OCI-LY7 (cell line): ENCODE results near the gene AKR1B15. TPM values are rescaled to one million over a fixed set of nuclear protein-coding genes. Genes with fewer than 3 reads are reported as not detected.

Experiments
- BruUV-seq: library from RNA; stranded (reverse); fragments of 400-500 nt; replicated peaks from 2 replicates; lab custom pipeline; 2021; lab: Mats Ljungman, UMichigan
- CTCF ChIA-PET: fragments of 300-600 bp; sonication (Branson Sonifier 250); formaldehyde crosslinking; loops from one replicate; lab custom pipeline; 2022; ENCODE audit warnings: antibody characterized with exemption; ENCODE audit not compliant: unreplicated experiment; lab: Charles Lee
- POLR2A ChIA-PET: fragments of 300-600 bp; sonication (Branson Sonifier 250); formaldehyde crosslinking; loops from one replicate; lab custom pipeline; 2022; ENCODE audit warnings: antibody characterized with exemption; lab: Charles Lee
- DNase-seq: peaks from one replicate; pipeline ENCODE4 v3.0.0-alpha.2; 2015; ENCODE audit warnings: low spot score
- H2AFZ ChIP-seq: fragments of 200-600 bp; sonication (generic), shearing (Covaris generic); 2 replicates; pipeline ENCODE4 v1.6.1; 2014; ENCODE audit warnings: mild to moderate bottlenecking, antibody characterized with exemption, low read length, moderate library complexity
- H3K27ac ChIP-seq: fragments of 200-600 bp; sonication (generic); 2 replicates; pipeline ENCODE4 v1.5.1; 2014; ENCODE audit warnings: mixed run types, low read depth, mild to moderate bottlenecking, moderate library complexity, low read length, inconsistent platforms; ENCODE audit not compliant: poor library complexity, severe bottlenecking
- H3K36me3 ChIP-seq: fragments of 200-600 bp; sonication (generic); 2 replicates; pipeline ENCODE4 v1.6.1; 2014; ENCODE audit warnings: mild to moderate bottlenecking, antibody characterized with exemption, low read length, moderate library complexity, mixed read lengths; ENCODE audit not compliant: insufficient read depth
- H3K4me1 ChIP-seq: fragments of 200-600 bp; sonication (generic); 2 replicates; pipeline ENCODE4 v1.5.1; 2014; ENCODE audit warnings: mild to moderate bottlenecking, low read length; ENCODE audit not compliant: insufficient read depth, poor library complexity, severe bottlenecking
- H3K4me2 ChIP-seq: fragments of 200-600 bp; sonication (generic); 2 replicates; pipeline ENCODE4 v1.6.1; 2014; ENCODE audit warnings: mild to moderate bottlenecking, low read length
- H3K4me3 ChIP-seq: fragments of 200-600 bp; sonication (generic); 2 replicates; pipeline ENCODE4 v1.5.1; 2014; ENCODE audit warnings: mild to moderate bottlenecking, low read depth, low read length; ENCODE audit not compliant: poor library complexity, severe bottlenecking
- H3K79me2 ChIP-seq: fragments of 200-600 bp; sonication (generic); 2 replicates; pipeline ENCODE4 v1.6.1; 2016; ENCODE audit warnings: low read depth, mild to moderate bottlenecking, low read length, moderate library complexity, mixed read lengths; ENCODE audit not compliant: insufficient read depth
- H3K9me2 ChIP-seq: fragments of 200-600 bp; sonication (generic); 2 replicates; pipeline ENCODE4 v1.6.1; 2016; ENCODE audit warnings: mild to moderate bottlenecking, low read length, mixed read lengths; ENCODE audit not compliant: insufficient read depth
- H3K9me3 ChIP-seq: fragments of 200-600 bp; sonication (generic); 2 replicates; pipeline ENCODE4 v1.6.1; 2014; ENCODE audit warnings: mild to moderate bottlenecking, mixed run types, low read length, mixed read lengths
- H4K20me1 ChIP-seq: fragments of 200-600 bp; sonication (generic); 2 replicates; pipeline ENCODE4 v1.6.1; 2014; ENCODE audit warnings: mild to moderate bottlenecking, antibody characterized with exemption, low read length, moderate library complexity, mixed read lengths; ENCODE audit not compliant: insufficient read depth
- EZH2phosphoT487 ChIP-seq: fragments of 200-600 bp; sonication (generic); IDR thresholded peaks from 2 replicates; pipeline ENCODE4 v1.6.1; 2018; ENCODE audit warnings: low read depth, borderline replicate concordance, mild to moderate bottlenecking, mixed run types, antibody characterized with exemption, low read length, moderate library complexity, mixed read lengths
- intact Hi-C: fragments of 100-400 bp; cut with micrococcal nuclease; formaldehyde crosslinking; loops from one replicate; pipeline ENCODE4 v1.10.0; 2022; ENCODE audit not compliant: unreplicated experiment
- total RNA-seq, 2 experiments: library from RNA; depleted of rRNA in 1 of 2; stranded (reverse); fragments of >200 nt in 1 of 2; shearing (Covaris generic) in 1 of 2; gene quantifications; 2 replicates each; pipeline ENCODE4 v1.2.3, GENCODE V29; 2014 to 2022
- TF ChIP-seq, protein P1 (sequence below): fragments of 200-600 bp; sonication (generic); conservative IDR thresholded peaks from 2 replicates; pipeline ENCODE4 v1.5.1; 2014; ENCODE audit warnings: mild to moderate bottlenecking, antibody characterized with exemption, low read length, moderate library complexity, mixed read lengths

The AKR1B15 gene
- total RNA-seq, 2 experiments from 2014 or later, result not detected

DNA sequence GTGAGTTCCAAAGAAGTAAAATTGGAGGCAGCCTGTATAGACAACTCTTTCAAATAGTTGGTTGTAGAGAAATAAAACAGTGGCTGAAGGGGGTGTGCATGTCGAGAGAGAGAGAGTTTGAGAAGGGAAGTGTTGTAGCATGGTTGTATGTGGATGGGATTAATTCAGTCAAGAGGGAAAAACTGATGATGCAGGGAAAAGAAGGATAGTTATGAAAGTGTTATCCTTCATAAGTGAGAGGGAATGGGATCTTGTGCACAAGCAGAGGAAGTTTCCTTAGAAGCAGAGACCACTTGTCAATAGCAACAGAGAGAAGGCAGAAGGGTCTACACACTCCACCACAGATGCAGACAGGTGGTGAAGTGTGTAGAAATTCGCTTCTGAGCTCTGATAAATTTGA is 67.7 kb downstream of the AKR1B15 start:
- Histone ChIP-seq H3K79me2 (no peaks in the 10 kb centered on the region), H3K9me3 (no peaks in the 10 kb centered on the region), H3K36me3 (no peaks in the 10 kb centered on the region), H3K4me2 (no peak overlapping the region), H2AFZ (no peak overlapping the region), H4K20me1 (no peaks in the 10 kb centered on the region), H3K4me1 (no peaks in the 10 kb centered on the region), H3K9me2 (no peaks in the 10 kb centered on the region), H3K4me3 (no peak overlapping the region), H3K27ac (no peak overlapping the region)
- ChIA-PET CTCF (no interaction called here), POLR2A (no interaction called here)
- no peak for DNase-seq
- no TSS peak for BruUV-seq
- TF ChIP-seq, protein P1, sequence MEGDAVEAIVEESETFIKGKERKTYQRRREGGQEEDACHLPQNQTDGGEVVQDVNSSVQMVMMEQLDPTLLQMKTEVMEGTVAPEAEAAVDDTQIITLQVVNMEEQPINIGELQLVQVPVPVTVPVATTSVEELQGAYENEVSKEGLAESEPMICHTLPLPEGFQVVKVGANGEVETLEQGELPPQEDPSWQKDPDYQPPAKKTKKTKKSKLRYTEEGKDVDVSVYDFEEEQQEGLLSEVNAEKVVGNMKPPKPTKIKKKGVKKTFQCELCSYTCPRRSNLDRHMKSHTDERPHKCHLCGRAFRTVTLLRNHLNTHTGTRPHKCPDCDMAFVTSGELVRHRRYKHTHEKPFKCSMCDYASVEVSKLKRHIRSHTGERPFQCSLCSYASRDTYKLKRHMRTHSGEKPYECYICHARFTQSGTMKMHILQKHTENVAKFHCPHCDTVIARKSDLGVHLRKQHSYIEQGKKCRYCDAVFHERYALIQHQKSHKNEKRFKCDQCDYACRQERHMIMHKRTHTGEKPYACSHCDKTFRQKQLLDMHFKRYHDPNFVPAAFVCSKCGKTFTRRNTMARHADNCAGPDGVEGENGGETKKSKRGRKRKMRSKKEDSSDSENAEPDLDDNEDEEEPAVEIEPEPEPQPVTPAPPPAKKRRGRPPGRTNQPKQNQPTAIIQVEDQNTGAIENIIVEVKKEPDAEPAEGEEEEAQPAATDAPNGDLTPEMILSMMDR, result no peak
- no peak for TF ChIP-seq EZH2phosphoT487
- intact Hi-C loops, result no loop called here

DNA sequence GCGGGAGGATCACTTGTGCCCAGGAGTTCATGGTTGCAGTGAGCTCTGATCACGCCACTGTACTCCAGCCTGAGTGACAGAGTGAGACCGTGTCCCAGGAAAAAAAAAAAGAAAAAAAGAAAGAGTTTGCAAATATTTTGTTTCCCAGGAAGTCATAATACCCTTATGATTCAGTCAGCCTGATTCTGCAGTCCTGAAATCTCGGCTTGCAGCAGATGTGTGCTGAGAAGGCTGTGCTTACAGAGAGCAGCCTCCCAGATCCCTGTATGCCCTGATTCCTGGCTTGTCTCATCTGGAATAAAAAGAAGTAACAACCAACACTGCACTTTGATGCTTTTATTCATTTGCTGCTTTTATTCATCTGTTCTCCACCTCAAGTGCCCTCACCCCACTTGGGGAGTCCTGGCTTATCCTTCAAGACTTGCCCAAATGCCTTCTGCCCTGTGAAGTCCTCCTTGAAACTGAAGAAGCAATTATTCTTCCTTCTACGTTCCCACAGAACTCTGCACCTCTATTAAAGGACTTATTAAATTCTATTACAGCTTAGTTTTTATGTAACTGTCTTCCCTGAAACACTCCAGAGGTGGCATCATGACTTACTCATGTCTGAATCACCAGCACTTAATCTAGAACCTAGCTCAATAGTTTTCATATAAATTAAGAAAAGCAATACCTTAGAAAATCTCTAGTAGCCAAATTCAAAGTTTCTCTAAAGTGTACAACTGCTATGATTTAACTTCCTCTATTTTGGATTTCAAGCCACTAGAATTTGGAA is 70.0 kb downstream of the AKR1B15 start:
- Histone ChIP-seq H3K4me3 (no peak overlapping the region), H3K4me2 (no peak overlapping the region), H3K36me3 (no peaks in the 10 kb centered on the region), H3K27ac (no peak overlapping the region), H3K4me1 (no peaks in the 10 kb centered on the region), H3K79me2 (no peaks in the 10 kb centered on the region), H2AFZ (no peak overlapping the region), H3K9me2 (no peaks in the 10 kb centered on the region), H3K9me3 (no peaks in the 10 kb centered on the region), H4K20me1 (no peaks in the 10 kb centered on the region)
- ChIA-PET CTCF (no interaction called here), POLR2A (interaction anchor here (0.6 to 1.3 kb wide), 2 partner anchors 11 to 169 kb away, joined by 3 to 6 read pairs; no protein-coding TSS in a partner anchor)
- BruUV-seq, result no TSS peak
- intact Hi-C loops, result no loop called here
- TF ChIP-seq, protein P1, result no peak
- TF ChIP-seq EZH2phosphoT487, result no peak
- no peak for DNase-seq
